ENCODE data around the gene SLC16A1.
A peak's percentile ranks its signal among the peaks of the same experiment; 100 is the strongest.

Gene SLC16A1

GRCh38 chr1:112956544-112957132, 642 bp upstream of the SLC16A1 start:
- peak in 1 of 2 donors; percentile 27 for DNase-seq (ENCODE audit: low spot score in 2 of 2)
- peak overlapping the region; percentile 90 for H3K27ac Mint-ChIP-seq
- H3K4me3 Mint-ChIP-seq: peak overlapping the region; percentile 100
- H3K27me3 Mint-ChIP-seq: no peaks in the 10 kb centered on the region
- H3K36me3 Mint-ChIP-seq: peaks cover 13% of the 10 kb centered on the region
- H3K4me1 Mint-ChIP-seq: peaks cover 26% of the 10 kb centered on the region
- peaks cover 1% of the 10 kb centered on the region for H3K9me3 Mint-ChIP-seq
- peak; percentile 16 for ATAC-seq (ENCODE audit: low read depth)

GRCh38 chr1:112954945-112955772, 837 bp downstream of the SLC16A1 start:
- H3K27ac Mint-ChIP-seq: peak overlapping the region; percentile 90
- no peaks in the 10 kb centered on the region for H3K9me3 Mint-ChIP-seq
- H3K4me1 Mint-ChIP-seq: peaks cover 21% of the 10 kb centered on the region
- peak overlapping the region; percentile 100 for H3K4me3 Mint-ChIP-seq
- H3K36me3 Mint-ChIP-seq: peaks cover 4% of the 10 kb centered on the region
- H3K27me3 Mint-ChIP-seq: no peaks in the 10 kb centered on the region
- peak in 1 of 2 donors; percentile 16 for DNase-seq (ENCODE audit: low spot score in 2 of 2)
- peak; percentile 22 for ATAC-seq (ENCODE audit: low read depth)

GRCh38 chr1:112954017-112954650, 1.9 kb downstream of the SLC16A1 start:
- no peak for ATAC-seq (ENCODE audit: low read depth)
- Mint-ChIP-seq H3K27ac (peak overlapping the region; percentile 90), H3K27me3 (no peaks in the 10 kb centered on the region), H3K9me3 (no peaks in the 10 kb centered on the region), H3K36me3 (no peaks in the 10 kb centered on the region), H3K4me3 (no peak overlapping the region), H3K4me1 (peaks cover 16% of the 10 kb centered on the region)
- DNase-seq (ENCODE audit: low spot score in 2 of 2): no peak

- no peaks in the 10 kb centered on the region for H3K9me3 Mint-ChIP-seq
- H3K27ac Mint-ChIP-seq: no peak overlapping the region
- no peaks in the 10 kb centered on the region for H3K36me3 Mint-ChIP-seq
- ATAC-seq (ENCODE audit: low read depth) (no peak), DNase-seq (ENCODE audit: low spot score in 2 of 2) (no peak)
- H3K27me3 Mint-ChIP-seq: no peaks in the 10 kb centered on the region
- no peak overlapping the region for H3K4me3 Mint-ChIP-seq
- peaks cover 7% of the 10 kb centered on the region for H3K4me1 Mint-ChIP-seq
Observed at GRCh38 chr1:112950426-112950825, 5.6 kb downstream of the SLC16A1 start.

GRCh38 chr1:112946683-112947082, 9.3 kb downstream of the SLC16A1 start:
- Mint-ChIP-seq H3K4me3 (no peak overlapping the region), H3K27ac (no peak overlapping the region), H3K36me3 (no peaks in the 10 kb centered on the region), H3K27me3 (no peaks in the 10 kb centered on the region), H3K9me3 (no peaks in the 10 kb centered on the region), H3K4me1 (no peaks in the 10 kb centered on the region)
- DNase-seq (ENCODE audit: low spot score in 2 of 2): no peak
- ATAC-seq (ENCODE audit: low read depth): no peak

GRCh38 chr1:112939810-112940209, 16.2 kb downstream of the SLC16A1 start:
- no peak overlapping the region for H3K4me3 Mint-ChIP-seq

GRCh38 chr1:112938210-112938609, 17.8 kb downstream of the SLC16A1 start:
- H3K36me3 Mint-ChIP-seq: no peaks in the 10 kb centered on the region
- H3K9me3 Mint-ChIP-seq: no peaks in the 10 kb centered on the region
- ATAC-seq (ENCODE audit: low read depth): no peak
- no peak overlapping the region for H3K4me3 Mint-ChIP-seq
- no peaks in the 10 kb centered on the region for H3K27me3 Mint-ChIP-seq
- peaks cover 2% of the 10 kb centered on the region for H3K4me1 Mint-ChIP-seq
- H3K27ac Mint-ChIP-seq: peak overlapping the region; percentile 15
- DNase-seq (ENCODE audit: low spot score in 2 of 2): no peak

More at GRCh38 chr1:112939810-112940209, 16.2 kb downstream of the SLC16A1 start:
- Mint-ChIP-seq H3K27me3 (no peaks in the 10 kb centered on the region), H3K9me3 (no peaks in the 10 kb centered on the region), H3K4me1 (peaks cover 2% of the 10 kb centered on the region), H3K36me3 (no peaks in the 10 kb centered on the region), H3K27ac (no peak overlapping the region)
- DNase-seq (ENCODE audit: low spot score in 2 of 2): no peak
- no peak for ATAC-seq (ENCODE audit: low read depth)

- ATAC-seq (ENCODE audit: low read depth): no peak
- no peak overlapping the region for H3K4me3 Mint-ChIP-seq
- H3K9me3 Mint-ChIP-seq: no peaks in the 10 kb centered on the region
- H3K4me1 Mint-ChIP-seq: peaks cover 2% of the 10 kb centered on the region
- H3K36me3 Mint-ChIP-seq: no peaks in the 10 kb centered on the region
- no peaks in the 10 kb centered on the region for H3K27me3 Mint-ChIP-seq
- no peak for DNase-seq (ENCODE audit: low spot score in 2 of 2)
- H3K27ac Mint-ChIP-seq: peak overlapping the region; percentile 15
Observed at GRCh38 chr1:112937495-112937894, 18.5 kb downstream of the SLC16A1 start.

GRCh38 chr1:112937070-112937469, 18.9 kb downstream of the SLC16A1 start:
- no peak for DNase-seq (ENCODE audit: low spot score in 2 of 2)
- H3K9me3 Mint-ChIP-seq: no peaks in the 10 kb centered on the region

GRCh38 chr1:112935461-112936111, 20.4 kb downstream of the SLC16A1 start:
- H3K9me3 Mint-ChIP-seq: no peaks in the 10 kb centered on the region
- no peak overlapping the region for H3K4me3 Mint-ChIP-seq
- H3K27me3 Mint-ChIP-seq: no peaks in the 10 kb centered on the region
- H3K36me3 Mint-ChIP-seq: no peaks in the 10 kb centered on the region
- H3K4me1 Mint-ChIP-seq: peaks cover 2% of the 10 kb centered on the region
- no peak overlapping the region for H3K27ac Mint-ChIP-seq
- DNase-seq (ENCODE audit: low spot score in 2 of 2) (no peak), ATAC-seq (ENCODE audit: low read depth) (no peak)

More at GRCh38 chr1:112937070-112937469, 18.9 kb downstream of the SLC16A1 start:
- peaks cover 2% of the 10 kb centered on the region for H3K4me1 Mint-ChIP-seq
- no peak overlapping the region for H3K4me3 Mint-ChIP-seq
- ATAC-seq (ENCODE audit: low read depth): no peak
- no peaks in the 10 kb centered on the region for H3K27me3 Mint-ChIP-seq
- no peaks in the 10 kb centered on the region for H3K36me3 Mint-ChIP-seq
- H3K27ac Mint-ChIP-seq: no peak overlapping the region

GRCh38 chr1:112934577-112934976, 21.4 kb downstream of the SLC16A1 start:
- peaks cover 2% of the 10 kb centered on the region for H3K4me1 Mint-ChIP-seq
- no peak for ATAC-seq (ENCODE audit: low read depth)
- H3K27ac Mint-ChIP-seq: peak overlapping the region; percentile 5
- no peaks in the 10 kb centered on the region for H3K36me3 Mint-ChIP-seq
- no peaks in the 10 kb centered on the region for H3K9me3 Mint-ChIP-seq
- H3K4me3 Mint-ChIP-seq: no peak overlapping the region
- DNase-seq (ENCODE audit: low spot score in 2 of 2): no peak
- H3K27me3 Mint-ChIP-seq: no peaks in the 10 kb centered on the region

- peak overlapping the region; percentile 5 for H3K27ac Mint-ChIP-seq
- peaks cover 2% of the 10 kb centered on the region for H3K4me1 Mint-ChIP-seq
- no peaks in the 10 kb centered on the region for H3K9me3 Mint-ChIP-seq
- DNase-seq (ENCODE audit: low spot score in 2 of 2): no peak
- ATAC-seq (ENCODE audit: low read depth): no peak
- no peaks in the 10 kb centered on the region for H3K27me3 Mint-ChIP-seq
- H3K36me3 Mint-ChIP-seq: no peaks in the 10 kb centered on the region
- H3K4me3 Mint-ChIP-seq: no peak overlapping the region
Observed at GRCh38 chr1:112933820-112934571, 22.0 kb downstream of the SLC16A1 start.

GRCh38 chr1:112929979-112930378, 26.0 kb downstream of the SLC16A1 start:
- ATAC-seq (ENCODE audit: low read depth): no peak
- DNase-seq (ENCODE audit: low spot score in 2 of 2): no peak
- H3K4me1 Mint-ChIP-seq: no peaks in the 10 kb centered on the region
- peaks cover 8% of the 10 kb centered on the region for H3K36me3 Mint-ChIP-seq
- no peak overlapping the region for H3K27ac Mint-ChIP-seq
- no peaks in the 10 kb centered on the region for H3K27me3 Mint-ChIP-seq
- H3K4me3 Mint-ChIP-seq: no peak overlapping the region
- no peaks in the 10 kb centered on the region for H3K9me3 Mint-ChIP-seq

Measured in memory B cell (primary cell).